Muscle layer of colon (tissue), 2 donors: ENCODE results near the gene KCNQ1.

Source experiments
- H3K27ac ChIP-seq: one replicate; pipeline ENCODE4 v1.7.0; 2013; ENCODE audit warnings: low read depth, mild to moderate bottlenecking, low read length, moderate library complexity
- H3K27me3 ChIP-seq, 2 donors: one replicate each; pipeline ENCODE4 v1.7.0; 2013; ENCODE audit warnings: low read length in 2 of 2, mild to moderate bottlenecking in 2 of 2; ENCODE audit not compliant: insufficient read depth in 2 of 2, control insufficient read depth in 1 of 2
- H3K36me3 ChIP-seq: one replicate; pipeline ENCODE4 v1.7.0; 2013; ENCODE audit warnings: mild to moderate bottlenecking, low read length; ENCODE audit not compliant: insufficient read depth
- H3K4me1 ChIP-seq: one replicate; pipeline ENCODE4 v1.7.0; 2013; ENCODE audit warnings: mild to moderate bottlenecking, low read length; ENCODE audit not compliant: insufficient read depth
- H3K4me3 ChIP-seq, 2 donors: one replicate each; pipeline ENCODE4 v1.7.0; 2013; ENCODE audit warnings: low read length in 2 of 2, low read depth in 1 of 2, mild to moderate bottlenecking in 1 of 2, moderate library complexity in 1 of 2
- H3K9ac ChIP-seq: one replicate; pipeline ENCODE4 v1.7.0; 2013; ENCODE audit warnings: low read length
- H3K9me3 ChIP-seq: one replicate; pipeline ENCODE4 v1.7.0; 2013; ENCODE audit warnings: mild to moderate bottlenecking, low read length
- donor health status: abdominal sarcoma.
- donor health status: Adenocarcinoma of cecum.

KCNQ1 gene

GRCh38 chr11:2797121-2797711 lies 352.4 kb downstream of the KCNQ1 start:
- H3K9ac ChIP-seq, result no peak overlapping the region
- H3K9me3 ChIP-seq, result no peaks in the 10 kb centered on the region

GRCh38 chr11:2797741-2798361 lies 353.0 kb downstream of the KCNQ1 start:
- Histone ChIP-seq H3K9me3 (no peaks in the 10 kb centered on the region), H3K4me3 (no peak overlapping the region), H3K27me3 (no peaks in the 10 kb centered on the region), H3K36me3 (no peaks in the 10 kb centered on the region), H3K27ac (no peak overlapping the region), H3K4me1 (no peaks in the 10 kb centered on the region), H3K9ac (no peak overlapping the region)

More at GRCh38 chr11:2797121-2797711, 352.4 kb downstream of the KCNQ1 start:
- H3K4me3 ChIP-seq, result no peak overlapping the region
- no peaks in the 10 kb centered on the region for H3K36me3 ChIP-seq
- H3K4me1 ChIP-seq, result no peaks in the 10 kb centered on the region
- no peaks in the 10 kb centered on the region for H3K27me3 ChIP-seq
- H3K27ac ChIP-seq, result no peak overlapping the region

GRCh38 chr11:2798951-2799761 lies 354.3 kb downstream of the KCNQ1 start:
- Histone ChIP-seq H3K9ac (no peak overlapping the region), H3K4me3 (no peak overlapping the region), H3K9me3 (no peaks in the 10 kb centered on the region), H3K27me3 (no peaks in the 10 kb centered on the region), H3K4me1 (no peaks in the 10 kb centered on the region), H3K36me3 (no peaks in the 10 kb centered on the region), H3K27ac (no peak overlapping the region)

- no peak overlapping the region for H3K9ac ChIP-seq
Observed at GRCh38 chr11:2799881-2800654, 355.3 kb downstream of the KCNQ1 start.

GRCh38 chr11:2800655-2801531 lies 356.1 kb downstream of the KCNQ1 start:
- Histone ChIP-seq H3K9me3 (no peaks in the 10 kb centered on the region), H3K9ac (no peak overlapping the region), H3K36me3 (no peaks in the 10 kb centered on the region), H3K27ac (no peak overlapping the region), H3K27me3 (no peaks in the 10 kb centered on the region), H3K4me1 (no peaks in the 10 kb centered on the region), H3K4me3 (no peak overlapping the region)

More at GRCh38 chr11:2799881-2800654, 355.3 kb downstream of the KCNQ1 start:
- H3K36me3 ChIP-seq, result no peaks in the 10 kb centered on the region
- no peak overlapping the region for H3K4me3 ChIP-seq
- no peak overlapping the region for H3K27ac ChIP-seq
- H3K4me1 ChIP-seq, result no peaks in the 10 kb centered on the region
- H3K27me3 ChIP-seq, result no peaks in the 10 kb centered on the region
- no peaks in the 10 kb centered on the region for H3K9me3 ChIP-seq

- Histone ChIP-seq H3K36me3 (no peaks in the 10 kb centered on the region), H3K9me3 (no peaks in the 10 kb centered on the region)
Observed at GRCh38 chr11:2801711-2802388, 357.0 kb downstream of the KCNQ1 start.

DNA sequence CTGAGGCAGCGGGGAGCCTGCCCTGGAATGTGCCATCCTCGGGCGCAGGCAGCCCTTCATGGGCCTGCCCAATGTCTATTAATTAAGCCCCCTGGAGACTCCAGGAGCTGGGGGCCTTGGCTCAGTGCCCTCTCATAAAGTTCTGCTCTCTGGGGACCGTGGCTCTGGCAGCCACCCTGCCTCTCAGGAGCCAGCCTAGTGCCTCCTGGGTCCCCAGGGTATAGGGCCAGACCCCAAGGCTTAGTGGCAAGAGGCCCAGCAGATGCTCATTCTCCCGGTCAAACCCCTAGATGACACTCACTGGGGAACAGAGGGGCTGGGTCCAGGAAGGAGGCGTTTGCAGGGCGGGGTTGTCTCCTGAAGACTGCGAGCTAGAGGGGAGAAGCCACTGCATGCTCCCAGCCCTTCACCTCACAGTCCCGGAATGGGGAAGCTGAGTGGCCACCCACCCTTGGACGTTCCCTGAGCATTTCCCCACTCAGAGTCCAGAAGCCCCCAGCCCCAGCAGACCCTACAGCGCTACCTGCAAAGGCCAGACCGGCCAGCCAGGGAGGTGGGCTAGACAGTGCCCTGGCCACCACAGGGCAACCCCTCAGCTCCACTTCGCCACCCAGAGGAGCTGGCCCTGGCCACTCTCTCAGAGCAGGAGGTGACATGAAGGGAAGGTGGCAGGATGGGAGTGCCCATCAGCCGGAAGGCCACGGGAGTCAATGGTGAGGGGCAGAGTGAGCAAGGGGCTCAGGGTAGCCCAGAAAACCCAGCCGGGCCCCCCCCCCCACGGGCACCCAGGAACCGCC lies 357.8 kb downstream of the KCNQ1 start:
- H3K4me1 ChIP-seq, result peaks cover 10% of the 10 kb centered on the region
- H3K27me3 ChIP-seq, result no peaks in the 10 kb centered on the region
- no peaks in the 10 kb centered on the region for H3K36me3 ChIP-seq
- no peak overlapping the region for H3K4me3 ChIP-seq
- H3K9ac ChIP-seq, result no peak overlapping the region
- H3K9me3 ChIP-seq, result no peaks in the 10 kb centered on the region
- no peak overlapping the region for H3K27ac ChIP-seq

More at GRCh38 chr11:2801711-2802388, 357.0 kb downstream of the KCNQ1 start:
- H3K4me1 ChIP-seq, result peaks cover 5% of the 10 kb centered on the region
- H3K27ac ChIP-seq, result no peak overlapping the region
- no peaks in the 10 kb centered on the region for H3K27me3 ChIP-seq
- H3K4me3 ChIP-seq, result no peak overlapping the region
- no peak overlapping the region for H3K9ac ChIP-seq

- Histone ChIP-seq H3K36me3 (no peaks in the 10 kb centered on the region), H3K4me1 (peaks cover 19% of the 10 kb centered on the region)
Observed at GRCh38 chr11:2803186-2804091, 358.6 kb downstream of the KCNQ1 start.

GRCh38 chr11:2804189-2804588 lies 359.4 kb downstream of the KCNQ1 start:
- peaks cover 22% of the 10 kb centered on the region for H3K4me1 ChIP-seq
- no peaks in the 10 kb centered on the region for H3K36me3 ChIP-seq
- H3K9ac ChIP-seq, result no peak overlapping the region
- no peaks in the 10 kb centered on the region for H3K27me3 ChIP-seq
- no peak overlapping the region for H3K4me3 ChIP-seq
- no peak overlapping the region for H3K27ac ChIP-seq
- no peaks in the 10 kb centered on the region for H3K9me3 ChIP-seq

More at GRCh38 chr11:2803186-2804091, 358.6 kb downstream of the KCNQ1 start:
- Histone ChIP-seq H3K27me3 (no peaks in the 10 kb centered on the region), H3K9me3 (no peaks in the 10 kb centered on the region), H3K9ac (no peak overlapping the region), H3K4me3 (no peak overlapping the region), H3K27ac (no peak overlapping the region)
